Keratinocyte (primary cell): ENCODE measurements around the gene TM9SF3. TPM values are rescaled to one million over a fixed set of nuclear protein-coding genes. Genes with fewer than 3 reads are reported as not detected.
A peak's percentile ranks its signal among the peaks of the same experiment; 100 is the strongest.

Experiments used
- DNase-seq: peaks from one replicate; pipeline ENCODE4 v3.0.0-alpha.2; 2011; ENCODE audit warnings: low read depth, missing footprints, low spot score
- FAIRE-seq: peaks from 2 replicates; lab custom pipeline; 2011; peaks lifted over from hg19 to GRCh38; lab: Jason Lieb, UNC
- H2AFZ ChIP-seq: 2 replicates; pipeline ENCODE4 v1.6.0; 2012; ENCODE audit warnings: low read length, control low read depth, inconsistent platforms; ENCODE audit not compliant: control insufficient read depth
- H3K27ac ChIP-seq: 2 replicates; pipeline ENCODE4 v1.5.1; 2011; ENCODE audit warnings: low read length; ENCODE audit not compliant: control insufficient read depth, insufficient read depth
- H3K27me3 ChIP-seq: 3 replicates; pipeline ENCODE4 v1.6.0; 2011; ENCODE audit warnings: low read length; ENCODE audit not compliant: control insufficient read depth, insufficient read depth; ENCODE audit errors: extremely low read depth
- H3K36me3 ChIP-seq, 2 experiments: 2 replicates in 1 of 2; 3 replicates in 1 of 2; pipeline ENCODE4 v1.5.1; 2011; ENCODE audit warnings: low read length in 2 of 2, mild to moderate bottlenecking in 1 of 2; ENCODE audit not compliant: control insufficient read depth in 2 of 2, insufficient read depth in 2 of 2; ENCODE audit errors: extremely low read depth in 1 of 2
- H3K4me1 ChIP-seq: 3 replicates; pipeline ENCODE4 v1.5.1; 2011; ENCODE audit warnings: low read length; ENCODE audit not compliant: control insufficient read depth, insufficient read depth; ENCODE audit errors: extremely low read depth
- H3K4me2 ChIP-seq: 3 replicates; pipeline ENCODE4 v1.6.0; 2011; ENCODE audit warnings: low read depth, low read length; ENCODE audit not compliant: control insufficient read depth, insufficient read depth; ENCODE audit errors: extremely low read depth
- H3K4me3 ChIP-seq, 3 experiments: fragments of 200-600 bp in 1 of 3; sonication (generic) in 1 of 3; 2 replicates in 2 of 3; 3 replicates in 1 of 3; pipeline ENCODE4 v1.5.1; 2011 to 2016; ENCODE audit warnings: low read length in 3 of 3, mild to moderate bottlenecking in 3 of 3, control low read depth in 2 of 3, inconsistent platforms in 1 of 3, low read depth in 1 of 3, mixed read lengths in 1 of 3, mixed run types in 1 of 3, moderate library complexity in 1 of 3; ENCODE audit not compliant: control insufficient read depth in 2 of 3, insufficient read depth in 2 of 3; ENCODE audit errors: extremely low read depth in 1 of 3
- H3K79me2 ChIP-seq: 2 replicates; pipeline ENCODE4 v1.6.0; 2012; ENCODE audit warnings: low read length; ENCODE audit not compliant: control insufficient read depth, insufficient read depth
- H3K9ac ChIP-seq: 3 replicates; pipeline ENCODE4 v1.6.0; 2011; ENCODE audit warnings: low read length; ENCODE audit not compliant: control insufficient read depth, insufficient read depth; ENCODE audit errors: extremely low read depth
- H3K9me1 ChIP-seq: 3 replicates; pipeline ENCODE4 v1.6.0; 2011; ENCODE audit warnings: low read length; ENCODE audit not compliant: control insufficient read depth, insufficient read depth; ENCODE audit errors: extremely low read depth
- H3K9me3 ChIP-seq: 2 replicates; pipeline ENCODE4 v1.5.1; 2012; ENCODE audit warnings: low read depth, low read length; ENCODE audit not compliant: control insufficient read depth
- H4K20me1 ChIP-seq: 3 replicates; pipeline ENCODE4 v1.6.0; 2011; ENCODE audit warnings: low read length; ENCODE audit not compliant: control insufficient read depth, insufficient read depth; ENCODE audit errors: extremely low read depth
- CTCF ChIP-seq, 3 experiments: IDR thresholded peaks in 1 of 3; conservative IDR thresholded peaks in 1 of 3; optimal IDR thresholded peaks in 1 of 3; 2 replicates in 2 of 3; 3 replicates in 1 of 3; pipeline versions ENCODE3 to v1.5.1; 2011; ENCODE audit warnings: low read length in 3 of 3, mild to moderate bottlenecking in 3 of 3, moderate library complexity in 2 of 3, control low read depth in 1 of 3, inconsistent platforms in 1 of 3; ENCODE audit not compliant: insufficient read depth in 2 of 3; ENCODE audit errors: extremely low read depth in 1 of 3
- EZH2 ChIP-seq: IDR thresholded peaks from one replicate; pipeline ENCODE4 v1.6.1; 2012; ENCODE audit warnings: inconsistent platforms, mild to moderate bottlenecking, low read length, moderate library complexity
- dilution Hi-C: fragments of 300-500 bp; cut with MboI; formaldehyde crosslinking; loops from one replicate; pipeline ENCODE4 v1.7.0; 2020; ENCODE audit warnings: low sequenced_read_pairs; ENCODE audit not compliant: extremely low pct_ligation_motif_present
- polyA plus RNA-seq, 5 experiments: library from polyadenylated mRNA; depleted of rRNA in 3 of 5; stranded (reverse) in 3 of 5; stranded (forward) in 1 of 5; unstranded in 1 of 5; fragments of >200 nt; gene quantifications; 1 replicate in 1 of 5; 2 replicates in 3 of 5; 3 replicates in 1 of 5; pipeline versions ENCODE4 v1.2.1 to v1.2.3, GENCODE V29; 2011 to 2012; ENCODE audit warnings: missing spikeins in 2 of 5, low read depth in 1 of 5, low replicate concordance in 1 of 5

TM9SF3 gene
- polyA plus RNA-seq, 1 donor (not counting 4 experiments of a cell fraction or from before 2014, with no cell fraction given) = 90.0 TPM

GRCh38 chr10:96511044-96511945, 75.5 kb downstream of the TM9SF3 start:
- Histone ChIP-seq H3K4me3 (no peak overlapping the region), H3K36me3 (no peaks in the 10 kb centered on the region), H4K20me1 (no peaks in the 10 kb centered on the region), H3K9me1 (no peaks in the 10 kb centered on the region), H3K9ac (no peak overlapping the region), H3K27me3 (peaks cover 15% of the 10 kb centered on the region), H2AFZ (no peak overlapping the region), H3K27ac (no peak overlapping the region), H3K9me3 (no peaks in the 10 kb centered on the region), H3K4me1 (peaks cover 27% of the 10 kb centered on the region), H3K4me2 (peak overlapping the region; percentile 7), H3K79me2 (no peaks in the 10 kb centered on the region)
- DNase-seq = no peak
- peak; percentile 75 for FAIRE-seq
- TF ChIP-seq EZH2 (no peak), CTCF (optimal IDR thresholded peaks at IDR 0.05 in 1 of 3, IDR thresholded peaks at IDR 0.05 in 1 of 3, conservative IDR thresholded peaks at IDR 0.05 in 1 of 3; ENCODE audit: extremely low read depth in 1 of 3, insufficient read depth in 2 of 3, low read length in 3 of 3) (peak; percentile 65 to 78 (median 76))
- dilution Hi-C loops = no loop called here

GRCh38 chr10:96509017-96509641, 77.7 kb downstream of the TM9SF3 start:
- Histone ChIP-seq H3K27me3 (peaks cover 15% of the 10 kb centered on the region), H3K27ac (no peak overlapping the region), H3K4me1 (peaks cover 34% of the 10 kb centered on the region), H3K79me2 (no peaks in the 10 kb centered on the region), H3K4me2 (peak overlapping the region; percentile 55), H4K20me1 (no peaks in the 10 kb centered on the region), H3K9me3 (no peaks in the 10 kb centered on the region), H3K9me1 (no peaks in the 10 kb centered on the region), H3K9ac (no peak overlapping the region), H3K4me3 (no peak overlapping the region), H2AFZ (no peak overlapping the region), H3K36me3 (no peaks in the 10 kb centered on the region)
- dilution Hi-C loops = no loop called here
- DNase-seq (peak; percentile 19), FAIRE-seq (peak; percentile 86)
- TF ChIP-seq EZH2 (no peak), CTCF (optimal IDR thresholded peaks at IDR 0.05 in 1 of 3, IDR thresholded peaks at IDR 0.05 in 1 of 3, conservative IDR thresholded peaks at IDR 0.05 in 1 of 3; ENCODE audit: extremely low read depth in 1 of 3, insufficient read depth in 2 of 3, low read length in 3 of 3) (no peak)
